Retinal pigment epithelial cell (primary cell): Measurements from ENCODE around the gene DYRK1A.

Source experiments
- DNase-seq: peaks from one replicate; pipeline ENCODE4 v3.0.0-alpha.2; 2010; ENCODE audit warnings: low read depth
- H3K4me3 ChIP-seq: 2 replicates; pipeline ENCODE4 v1.5.1; 2011; ENCODE audit warnings: mild to moderate bottlenecking, low read length, control low read depth, moderate library complexity
- CTCF ChIP-seq: conservative IDR thresholded peaks from 2 replicates; pipeline ENCODE4 v1.5.1; 2011; ENCODE audit warnings: low read depth, low read length, control low read depth, inconsistent platforms

DYRK1A gene

GRCh38 chr21:37508341-37508740, 141.8 kb downstream of the DYRK1A start:
- H3K4me3 ChIP-seq = no peak overlapping the region
- TF ChIP-seq CTCF = no peak
- no peak for DNase-seq

GRCh38 chr21:37509802-37510393, 143.3 kb downstream of the DYRK1A start:
- H3K4me3 ChIP-seq = no peak overlapping the region
- no peak for TF ChIP-seq CTCF
- no peak for DNase-seq

GRCh38 chr21:37511848-37512247, 145.3 kb downstream of the DYRK1A start:
- no peak for TF ChIP-seq CTCF
- DNase-seq = no peak
- no peak overlapping the region for H3K4me3 ChIP-seq

- no peak for TF ChIP-seq CTCF
- no peak for DNase-seq
- no peak overlapping the region for H3K4me3 ChIP-seq
Measured at GRCh38 chr21:37513383-37513782, 146.8 kb downstream of the DYRK1A start.

- DNase-seq = no peak
- H3K4me3 ChIP-seq = no peak overlapping the region
- no peak for TF ChIP-seq CTCF
Measured at GRCh38 chr21:37514038-37514667, 147.6 kb downstream of the DYRK1A start.

- no peak for DNase-seq
- no peak for TF ChIP-seq CTCF
Measured at GRCh38 chr21:37516998-37517397, 150.4 kb downstream of the DYRK1A start.

GRCh38 chr21:37520801-37521200, 154.2 kb downstream of the DYRK1A start:
- no peak for TF ChIP-seq CTCF
- no peak overlapping the region for H3K4me3 ChIP-seq

More at GRCh38 chr21:37516998-37517397, 150.4 kb downstream of the DYRK1A start:
- no peak overlapping the region for H3K4me3 ChIP-seq

More at GRCh38 chr21:37520801-37521200, 154.2 kb downstream of the DYRK1A start:
- no peak for DNase-seq
